Stimulated activated effector memory CD8-positive, alpha-beta T cell treated with anti-CD3 and anti-CD28 coated beads, Interleukin-12 subunit alpha, Interleukin-12 subunit beta, amount 100 ng/mL, for 72 hours (primary cell): ENCODE results near the gene RANBP1.

Experiments used
- ATAC-seq: fragments of 150-1000 bp; cut with Tn5 transposase; 2 replicates; pipeline ENCODE4 v1.10.0; 2021
- DNase-seq, 2 donors: peaks; one replicate each; pipeline ENCODE4 v3.0.0; 2021 to 2022; ENCODE audit warnings: low spot score in 2 of 2
- H3K27ac Mint-ChIP-seq: one replicate; pipeline ENCODE4 v1.8.0; 2022; ENCODE audit warnings: mild to moderate bottlenecking, mixed read lengths
- H3K36me3 Mint-ChIP-seq: one replicate; pipeline ENCODE4 v1.8.0; 2022; ENCODE audit warnings: mild to moderate bottlenecking, mixed read lengths
- H3K4me1 Mint-ChIP-seq: one replicate; pipeline ENCODE4 v1.8.0; 2022; ENCODE audit warnings: mixed read lengths
- H3K4me3 Mint-ChIP-seq: one replicate; pipeline ENCODE4 v1.8.0; 2022; ENCODE audit warnings: mild to moderate bottlenecking, mixed read lengths
- H3K9me3 Mint-ChIP-seq: one replicate; pipeline ENCODE4 v1.8.0; 2022; ENCODE audit warnings: mixed read lengths

Gene RANBP1

GRCh38 chr22:20123366-20124082 is 7.6 kb downstream of the RANBP1 start:
- H3K27ac Mint-ChIP-seq: no peak overlapping the region
- DNase-seq: no peak
- H3K36me3 Mint-ChIP-seq: peaks cover 98% of the 10 kb centered on the region
- H3K4me3 Mint-ChIP-seq: no peak overlapping the region
- no peak for ATAC-seq
- no peaks in the 10 kb centered on the region for H3K9me3 Mint-ChIP-seq
- H3K4me1 Mint-ChIP-seq: peaks cover 56% of the 10 kb centered on the region

DNA sequence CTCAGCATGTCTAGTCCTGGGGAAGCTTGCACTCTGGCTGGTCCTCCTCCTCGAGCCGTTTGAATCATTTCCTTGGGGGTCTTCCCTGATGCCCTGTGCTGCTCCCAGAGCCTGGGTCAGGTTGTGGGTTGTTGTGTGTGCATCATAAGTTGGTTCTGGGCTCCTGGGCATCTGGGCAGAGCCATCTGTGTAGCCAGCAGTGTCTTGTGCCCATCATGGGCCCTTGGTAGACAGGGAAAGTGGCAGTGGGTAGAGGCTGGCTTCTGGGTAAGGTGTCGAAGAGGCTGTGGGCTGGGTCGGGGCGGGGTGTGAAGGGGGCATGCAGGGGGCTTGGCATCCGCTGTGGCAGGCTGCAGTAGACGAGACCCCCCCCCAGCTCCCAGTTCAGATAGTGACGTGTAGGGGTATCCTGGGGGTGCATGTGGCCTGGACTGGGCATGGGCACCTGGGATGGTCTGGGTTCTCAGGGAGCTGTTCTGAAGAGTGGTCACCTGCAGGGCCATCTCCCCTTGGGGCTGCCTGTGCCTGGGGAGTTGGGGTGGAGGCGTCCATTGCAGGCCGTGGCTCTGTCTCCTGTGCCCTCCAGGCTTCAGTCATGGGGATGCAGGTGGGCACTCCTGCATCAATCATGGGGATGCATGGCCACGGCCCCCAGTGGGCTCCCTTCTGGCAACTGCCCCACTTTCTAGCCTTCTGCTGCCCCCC is 8.3 kb downstream of the RANBP1 start:
- H3K36me3 Mint-ChIP-seq: peaks cover 98% of the 10 kb centered on the region
- ATAC-seq (no peak), DNase-seq (no peak)
- H3K4me1 Mint-ChIP-seq: peaks cover 53% of the 10 kb centered on the region
- no peak overlapping the region for H3K4me3 Mint-ChIP-seq
- peak overlapping the region; percentile 29 for H3K27ac Mint-ChIP-seq
- H3K9me3 Mint-ChIP-seq: no peaks in the 10 kb centered on the region

DNA sequence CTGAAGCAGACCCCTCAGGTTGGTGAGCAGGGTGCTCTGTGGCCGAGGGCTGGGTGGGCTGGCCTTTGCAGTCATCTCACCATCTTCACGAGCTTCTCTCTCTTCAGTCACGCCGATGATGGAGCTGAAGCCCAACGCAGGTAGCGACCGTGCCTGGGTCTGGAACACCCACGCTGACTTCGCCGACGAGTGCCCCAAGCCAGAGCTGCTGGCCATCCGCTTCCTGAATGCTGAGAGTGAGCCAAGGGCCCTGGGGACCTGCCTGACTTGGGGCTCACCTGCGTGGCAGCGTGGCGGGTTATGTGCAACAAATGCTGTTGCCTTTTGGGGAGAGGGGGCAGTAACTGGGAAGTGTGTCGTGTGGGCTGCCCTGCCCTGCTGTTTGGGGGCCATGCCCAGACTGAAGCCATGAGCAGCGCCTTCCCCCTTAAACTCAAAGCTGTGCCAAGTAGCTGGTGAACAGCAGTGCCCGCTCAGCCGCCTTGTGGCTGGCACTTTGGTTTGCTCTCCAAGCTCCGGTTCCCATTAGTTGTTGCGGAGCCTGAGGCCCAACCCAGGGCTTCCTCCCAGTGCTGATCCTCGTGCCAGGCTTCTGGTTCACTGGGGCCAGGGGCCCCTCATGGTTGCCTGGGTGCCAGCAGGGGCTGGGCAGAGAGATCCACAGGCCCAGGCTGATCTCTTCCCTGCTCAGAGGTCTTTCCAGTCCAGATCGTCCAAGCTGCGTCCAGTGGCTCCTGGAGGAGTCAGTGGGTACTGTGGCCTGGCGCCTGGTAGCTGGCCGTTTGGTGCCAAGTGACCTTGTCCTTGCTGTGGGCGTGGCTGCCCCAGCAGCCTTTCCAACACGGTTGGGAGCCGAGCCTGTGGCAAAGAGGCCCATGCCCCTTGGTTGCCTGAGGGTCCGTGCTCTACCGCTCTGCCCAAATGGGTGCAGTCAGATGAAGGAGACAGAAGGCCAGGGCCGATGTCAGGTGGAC is 9.6 kb downstream of the RANBP1 start:
- ATAC-seq (no peak), DNase-seq (no peak)
- Mint-ChIP-seq H3K9me3 (no peaks in the 10 kb centered on the region), H3K4me1 (peaks cover 46% of the 10 kb centered on the region), H3K27ac (peak overlapping the region; percentile 29), H3K36me3 (peaks cover 90% of the 10 kb centered on the region), H3K4me3 (no peak overlapping the region)

- H3K27ac Mint-ChIP-seq: no peak overlapping the region
Measured at GRCh38 chr22:20126284-20127029, 10.6 kb downstream of the RANBP1 start.

DNA sequence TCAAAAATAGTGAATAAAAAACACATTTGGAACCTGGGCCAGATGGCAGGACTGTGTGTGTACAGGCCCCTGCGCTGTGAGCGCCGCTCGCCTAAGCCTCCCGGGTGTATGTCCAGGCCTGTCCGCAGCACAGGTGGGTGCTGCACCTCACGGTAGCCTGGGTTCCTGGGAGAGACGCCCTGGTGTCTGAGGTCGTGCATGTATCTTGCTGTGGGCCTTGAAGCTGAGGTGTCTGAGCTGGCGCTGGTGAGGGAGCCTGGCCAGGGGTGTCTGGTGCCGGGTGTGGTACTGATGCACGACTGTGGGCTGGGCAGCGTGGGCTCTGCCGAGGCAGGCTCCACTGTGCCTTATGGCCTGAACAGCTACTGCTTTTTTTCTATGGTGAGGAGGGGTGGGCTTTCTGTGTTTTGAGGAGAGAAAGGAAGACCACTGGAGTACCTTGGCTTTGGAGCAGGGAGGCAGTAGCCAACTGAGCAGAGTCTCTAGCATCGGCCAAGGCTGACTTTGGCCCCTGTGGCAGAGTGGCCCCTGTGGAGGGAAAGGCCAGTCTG is 11.5 kb downstream of the RANBP1 start:
- no peak overlapping the region for H3K4me3 Mint-ChIP-seq
- ATAC-seq: no peak
- peak overlapping the region; percentile 34 for H3K27ac Mint-ChIP-seq
- H3K36me3 Mint-ChIP-seq: peaks cover 71% of the 10 kb centered on the region
- peaks cover 34% of the 10 kb centered on the region for H3K4me1 Mint-ChIP-seq
- no peak for DNase-seq
- H3K9me3 Mint-ChIP-seq: no peaks in the 10 kb centered on the region

More at GRCh38 chr22:20126284-20127029, 10.6 kb downstream of the RANBP1 start:
- Mint-ChIP-seq H3K36me3 (peaks cover 80% of the 10 kb centered on the region), H3K4me1 (peaks cover 44% of the 10 kb centered on the region), H3K4me3 (no peak overlapping the region), H3K9me3 (no peaks in the 10 kb centered on the region)
- DNase-seq (no peak), ATAC-seq (no peak)

DNA sequence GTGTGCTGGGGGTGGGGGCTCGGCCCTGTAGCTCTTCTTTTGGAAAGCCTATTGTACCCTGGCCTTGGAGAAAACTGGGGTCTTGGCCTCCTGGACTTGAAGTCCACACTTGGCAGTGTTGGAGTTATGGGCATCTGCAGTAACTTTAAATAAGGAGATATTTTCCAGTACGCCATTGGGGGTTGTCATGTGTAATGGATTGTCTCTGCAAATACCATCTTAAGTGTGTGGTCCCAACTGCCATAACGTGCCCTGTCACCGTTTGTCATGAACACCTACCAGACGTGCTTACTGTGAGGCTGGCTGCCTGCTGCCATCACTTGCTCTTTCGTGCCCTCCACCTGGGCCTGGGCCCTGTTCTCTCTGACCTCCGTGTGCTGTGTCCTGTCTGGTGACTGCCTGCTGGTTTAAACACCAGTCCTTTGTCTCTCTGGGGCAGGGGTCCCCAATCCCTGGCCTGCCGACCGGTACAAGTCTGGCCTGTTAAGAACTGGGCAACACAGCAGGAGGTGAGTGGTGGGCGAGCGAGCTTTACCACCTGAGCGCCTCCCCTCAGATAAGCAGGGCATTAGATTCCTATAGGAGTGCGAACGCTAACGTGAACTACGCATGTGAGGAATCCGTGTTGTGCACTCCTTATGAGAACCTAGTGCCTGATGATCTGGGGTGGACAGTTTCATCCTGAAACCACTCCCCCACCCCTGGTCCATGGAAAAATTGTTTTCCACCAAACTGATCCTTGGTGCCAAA is 12.1 kb downstream of the RANBP1 start:
- Mint-ChIP-seq H3K4me3 (no peak overlapping the region), H3K36me3 (peaks cover 64% of the 10 kb centered on the region), H3K4me1 (peaks cover 34% of the 10 kb centered on the region), H3K9me3 (no peaks in the 10 kb centered on the region), H3K27ac (peak overlapping the region; percentile 34)
- DNase-seq (no peak), ATAC-seq (no peak)

DNA sequence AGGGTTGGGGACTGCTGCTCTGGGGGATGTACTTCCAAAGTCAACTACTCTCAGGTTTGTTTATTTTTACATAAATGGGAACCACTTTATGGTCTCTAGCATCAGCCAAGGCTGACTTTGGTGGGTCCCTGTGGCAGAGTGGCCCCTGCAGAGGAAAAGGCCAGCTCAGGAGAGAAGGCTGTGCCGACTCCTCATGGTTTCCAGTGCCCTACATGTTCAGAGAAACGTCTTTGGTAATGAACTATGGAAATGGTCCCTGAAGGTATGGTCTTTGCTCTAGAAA is 12.7 kb downstream of the RANBP1 start:
- Mint-ChIP-seq H3K9me3 (no peaks in the 10 kb centered on the region), H3K4me3 (no peak overlapping the region), H3K36me3 (peaks cover 59% of the 10 kb centered on the region), H3K27ac (no peak overlapping the region), H3K4me1 (peaks cover 31% of the 10 kb centered on the region)
- DNase-seq: no peak
- ATAC-seq: no peak

- Mint-ChIP-seq H3K9me3 (no peaks in the 10 kb centered on the region), H3K4me3 (peak overlapping the region; percentile 15), H3K4me1 (peaks cover 31% of the 10 kb centered on the region), H3K36me3 (peaks cover 53% of the 10 kb centered on the region), H3K27ac (peak overlapping the region; percentile 32)
- DNase-seq (no peak), ATAC-seq (peak; percentile 35)
Measured at GRCh38 chr22:20128902-20129746, 13.2 kb downstream of the RANBP1 start.

- Mint-ChIP-seq H3K9me3 (no peaks in the 10 kb centered on the region), H3K4me1 (peaks cover 31% of the 10 kb centered on the region), H3K36me3 (peaks cover 48% of the 10 kb centered on the region), H3K27ac (no peak overlapping the region), H3K4me3 (peak overlapping the region; percentile 15)
- DNase-seq: no peak
- ATAC-seq: no peak
Measured at GRCh38 chr22:20129747-20130014, 13.8 kb downstream of the RANBP1 start.

GRCh38 chr22:20130319-20130718 is 14.4 kb downstream of the RANBP1 start:
- peaks cover 29% of the 10 kb centered on the region for H3K4me1 Mint-ChIP-seq
- DNase-seq (no peak), ATAC-seq (no peak)
- H3K4me3 Mint-ChIP-seq: peak overlapping the region; percentile 41
- H3K36me3 Mint-ChIP-seq: peaks cover 42% of the 10 kb centered on the region
- no peak overlapping the region for H3K27ac Mint-ChIP-seq
- H3K9me3 Mint-ChIP-seq: no peaks in the 10 kb centered on the region

GRCh38 chr22:20130731-20131596 is 15.1 kb downstream of the RANBP1 start:
- H3K9me3 Mint-ChIP-seq: no peaks in the 10 kb centered on the region
- ATAC-seq: peak; percentile 72
- no peak overlapping the region for H3K27ac Mint-ChIP-seq
- H3K4me3 Mint-ChIP-seq: peak overlapping the region; percentile 41
- DNase-seq: peak; percentile 52 to 77
- H3K4me1 Mint-ChIP-seq: peaks cover 29% of the 10 kb centered on the region
- H3K36me3 Mint-ChIP-seq: peaks cover 35% of the 10 kb centered on the region

DNA sequence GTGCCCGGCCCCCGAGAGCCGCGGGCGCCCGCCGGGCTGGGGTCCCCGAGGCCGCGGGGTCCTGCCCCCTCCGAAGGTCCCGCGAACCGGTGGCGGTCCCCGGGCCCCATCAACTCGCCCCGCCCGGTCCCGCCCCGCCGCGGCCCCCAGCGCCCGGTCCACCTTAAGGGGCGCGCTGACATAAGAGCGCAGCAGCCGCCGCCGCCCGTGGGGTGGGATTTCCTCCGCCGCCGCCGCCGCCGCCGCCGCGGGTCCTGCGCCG is 15.6 kb downstream of the RANBP1 start, which contains the start of gene ZDHHC8:
ZDHHC8 (plus strand) TSS at position 208 of the 262 bp plus-strand sequence. CDS start 144 bp downstream, outside the sequence.
- Mint-ChIP-seq H3K9me3 (no peaks in the 10 kb centered on the region), H3K4me3 (peak within 1 kb of the TSS; percentile 71), H3K27ac (peak within 1 kb of the TSS; percentile 65), H3K36me3 (peaks cover 29% of the 10 kb centered on the region), H3K4me1 (peaks cover 35% of the 10 kb centered on the region)
- ATAC-seq (peak; percentile 70), DNase-seq (no peak)
